Measurements from ENCODE around the gene SLC41A1.
A peak's percentile ranks its signal among the peaks of the same experiment; 100 is the strongest.
"Not testable (repeated sequence)": the region's sequence is repeated elsewhere in the genome, so short reads cannot be mapped to it uniquely, and the experiment has no call there.

The SLC41A1 gene

GRCh38 chr1:205812878-205813754 lies at the start of gene SLC41A1:
TSS of gene SLC41A1 (minus strand) at chr1:205813198. CDS start at chr1:205810441, 2,757 bp downstream.
- FAIRE-seq: no peak
- peak; percentile 98 for DNase-seq (ENCODE audit: low spot score)

GRCh38 chr1:205861540-205861939 lies 48.5 kb upstream of the SLC41A1 start:
- FAIRE-seq: no peak

GRCh38 chr1:205858141-205858961 lies 45.4 kb upstream of the SLC41A1 start:
- no peak for FAIRE-seq
- DNase-seq (ENCODE audit: low spot score): no peak

More at GRCh38 chr1:205861540-205861939, 48.5 kb upstream of the SLC41A1 start:
- DNase-seq (ENCODE audit: low spot score): no peak

GRCh38 chr1:205857501-205857900 lies 44.5 kb upstream of the SLC41A1 start:
- FAIRE-seq; DNase-seq (ENCODE audit: low spot score): not testable (repeated sequence)

- DNase-seq (ENCODE audit: low spot score) (no peak), FAIRE-seq (no peak)
These were observed 43.4 kb upstream of the SLC41A1 start for GRCh38 chr1:205856433-205856832.

- FAIRE-seq: no peak
- DNase-seq (ENCODE audit: low spot score): no peak
These were observed 40.0 kb upstream of the SLC41A1 start for GRCh38 chr1:205852969-205853368.

GRCh38 chr1:205851993-205852392 lies 39.0 kb upstream of the SLC41A1 start:
- DNase-seq (ENCODE audit: low spot score): no peak
- FAIRE-seq: no peak

GRCh38 chr1:205849619-205850355 lies 36.8 kb upstream of the SLC41A1 start, which contains the start of gene PM20D1:
TSS of gene PM20D1 (minus strand) at chr1:205850132. CDS start at chr1:205850072, 60 bp downstream.
- FAIRE-seq (no peak), DNase-seq (ENCODE audit: low spot score) (no peak)

- DNase-seq (ENCODE audit: low spot score) (no peak), FAIRE-seq (no peak)
These were observed 30.2 kb upstream of the SLC41A1 start for GRCh38 chr1:205843036-205843859.

- no peak for DNase-seq (ENCODE audit: low spot score)
- FAIRE-seq: no peak
These were observed 29.2 kb upstream of the SLC41A1 start for GRCh38 chr1:205842229-205842628.

GRCh38 chr1:205840146-205840923 lies 27.3 kb upstream of the SLC41A1 start:
- FAIRE-seq (no peak), DNase-seq (ENCODE audit: low spot score) (no peak)

- FAIRE-seq: no peak
- DNase-seq (ENCODE audit: low spot score): no peak
These were observed 24.5 kb upstream of the SLC41A1 start for GRCh38 chr1:205837382-205837970.

- no peak for DNase-seq (ENCODE audit: low spot score)
These were observed 21.8 kb upstream of the SLC41A1 start for GRCh38 chr1:205834751-205835150.

GRCh38 chr1:205832326-205832751 lies 19.3 kb upstream of the SLC41A1 start:
- FAIRE-seq: no peak
- no peak for DNase-seq (ENCODE audit: low spot score)

More at GRCh38 chr1:205834751-205835150, 21.8 kb upstream of the SLC41A1 start:
- FAIRE-seq: no peak

- no peak for FAIRE-seq
- DNase-seq (ENCODE audit: low spot score): no peak
These were observed 14.6 kb upstream of the SLC41A1 start for GRCh38 chr1:205827623-205828022.

- no peak for DNase-seq (ENCODE audit: low spot score)
- no peak for FAIRE-seq
These were observed 14.0 kb upstream of the SLC41A1 start for GRCh38 chr1:205826995-205827394.

GRCh38 chr1:205826016-205826806 lies 13.2 kb upstream of the SLC41A1 start:
- no peak for DNase-seq (ENCODE audit: low spot score)
- no peak for FAIRE-seq

GRCh38 chr1:205824180-205824579 lies 11.2 kb upstream of the SLC41A1 start:
- DNase-seq (ENCODE audit: low spot score): no peak
- FAIRE-seq: no peak

Data from urothelium cell line (cell line).